ENCODE results near the gene PLPPR3.

DNA sequence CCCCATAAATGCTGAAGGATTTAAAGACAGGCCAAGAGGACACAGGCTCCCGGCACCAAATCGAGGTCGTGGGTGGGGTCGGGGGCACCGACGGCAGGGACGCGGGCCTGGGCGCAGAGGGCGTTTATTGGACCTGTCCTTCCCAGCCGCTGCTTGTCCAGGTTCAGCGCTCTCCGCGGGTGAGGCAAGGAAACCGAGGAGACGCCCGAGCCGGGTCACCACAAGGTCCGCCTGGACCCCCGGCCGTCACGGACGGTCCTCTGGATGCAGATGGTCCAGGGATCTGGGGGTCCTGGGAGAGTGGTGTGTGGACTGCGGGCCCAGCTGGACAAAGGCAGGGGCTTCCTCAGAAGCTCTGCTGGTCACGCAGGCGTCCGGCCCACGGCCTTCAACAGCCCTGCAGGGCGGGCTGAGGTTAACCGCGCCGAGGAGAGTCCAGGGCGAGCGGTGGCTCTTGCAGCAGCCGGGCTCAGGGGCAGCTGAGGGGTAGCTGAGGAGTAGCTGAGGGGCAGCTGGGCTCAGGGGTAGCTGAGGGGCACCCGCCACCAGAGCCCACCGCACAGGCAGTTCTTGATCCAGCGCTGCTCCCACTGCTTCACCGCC, 46.2 kb upstream of the PLPPR3 start:
- TF ChIP-seq, protein P1, sequence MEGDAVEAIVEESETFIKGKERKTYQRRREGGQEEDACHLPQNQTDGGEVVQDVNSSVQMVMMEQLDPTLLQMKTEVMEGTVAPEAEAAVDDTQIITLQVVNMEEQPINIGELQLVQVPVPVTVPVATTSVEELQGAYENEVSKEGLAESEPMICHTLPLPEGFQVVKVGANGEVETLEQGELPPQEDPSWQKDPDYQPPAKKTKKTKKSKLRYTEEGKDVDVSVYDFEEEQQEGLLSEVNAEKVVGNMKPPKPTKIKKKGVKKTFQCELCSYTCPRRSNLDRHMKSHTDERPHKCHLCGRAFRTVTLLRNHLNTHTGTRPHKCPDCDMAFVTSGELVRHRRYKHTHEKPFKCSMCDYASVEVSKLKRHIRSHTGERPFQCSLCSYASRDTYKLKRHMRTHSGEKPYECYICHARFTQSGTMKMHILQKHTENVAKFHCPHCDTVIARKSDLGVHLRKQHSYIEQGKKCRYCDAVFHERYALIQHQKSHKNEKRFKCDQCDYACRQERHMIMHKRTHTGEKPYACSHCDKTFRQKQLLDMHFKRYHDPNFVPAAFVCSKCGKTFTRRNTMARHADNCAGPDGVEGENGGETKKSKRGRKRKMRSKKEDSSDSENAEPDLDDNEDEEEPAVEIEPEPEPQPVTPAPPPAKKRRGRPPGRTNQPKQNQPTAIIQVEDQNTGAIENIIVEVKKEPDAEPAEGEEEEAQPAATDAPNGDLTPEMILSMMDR (IDR thresholded peaks at IDR 0.05), result no peak
- TF ChIP-seq POLR2A (IDR thresholded peaks at IDR 0.05), result no peak

All from esophagus squamous epithelium (tissue), 4 donors.